NCI-H2227 (cell line): Measurements from ENCODE around the gene STK32B.
"Not testable (repeated sequence)": the region's sequence is repeated elsewhere in the genome, so short reads cannot be mapped to it uniquely, and the experiment has no call there.

Experiments used
- DNase-seq: peaks from one replicate; lab custom pipeline; 2025; ENCODE audit not compliant: unreplicated experiment; lab: John Stamatoyannopoulos, UW

Gene STK32B

GRCh38 chr4:5424211-5424610 is 372.9 kb downstream of the STK32B start:
- DNase-seq: no peak

GRCh38 chr4:5424901-5425300 is 373.6 kb downstream of the STK32B start:
- DNase-seq: no peak

DNA sequence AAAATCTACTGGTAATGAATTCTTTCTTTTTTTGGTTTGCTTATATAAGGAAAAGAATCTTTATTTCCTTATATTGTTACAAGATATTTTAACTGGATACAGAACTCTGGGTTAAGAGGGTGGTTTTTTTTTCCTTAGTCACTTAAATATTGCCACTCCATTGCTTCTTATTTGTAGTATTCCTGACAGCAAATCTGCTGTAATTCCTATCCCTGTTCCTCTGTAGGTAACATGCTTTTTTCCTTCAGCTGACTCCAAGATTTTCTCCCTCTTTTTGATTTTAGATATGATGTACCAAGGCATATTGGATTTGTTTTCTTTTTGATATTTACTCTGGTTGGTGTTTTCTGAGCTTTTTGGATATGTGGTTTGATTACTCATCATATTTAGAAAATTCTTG is 378.5 kb downstream of the STK32B start:
- no peak for DNase-seq

DNA sequence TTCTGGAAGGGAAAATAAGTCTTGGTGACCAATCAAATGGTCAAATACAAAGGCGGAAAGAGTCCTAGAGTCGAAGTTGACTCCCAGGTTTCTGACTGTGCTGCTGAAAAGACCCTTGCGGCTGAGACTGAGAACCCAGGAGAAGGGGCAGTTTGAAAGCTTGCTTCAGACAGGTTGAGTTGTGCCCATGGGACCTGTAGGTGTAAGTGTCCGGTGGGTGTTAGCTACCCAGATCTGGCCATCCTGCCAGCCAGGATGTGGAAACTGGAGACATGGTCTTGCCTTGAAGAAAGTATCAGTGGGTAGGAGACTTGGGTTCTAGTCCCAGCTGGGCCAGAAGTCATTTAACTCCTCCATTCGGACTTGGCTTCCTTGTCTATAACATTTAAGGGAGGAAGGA is 381.9 kb downstream of the STK32B start:
- DNase-seq: no peak

GRCh38 chr4:5435201-5435600 is 383.9 kb downstream of the STK32B start:
- DNase-seq: no peak

- no peak for DNase-seq
These were observed 384.5 kb downstream of the STK32B start for GRCh38 chr4:5435823-5436222.

DNA sequence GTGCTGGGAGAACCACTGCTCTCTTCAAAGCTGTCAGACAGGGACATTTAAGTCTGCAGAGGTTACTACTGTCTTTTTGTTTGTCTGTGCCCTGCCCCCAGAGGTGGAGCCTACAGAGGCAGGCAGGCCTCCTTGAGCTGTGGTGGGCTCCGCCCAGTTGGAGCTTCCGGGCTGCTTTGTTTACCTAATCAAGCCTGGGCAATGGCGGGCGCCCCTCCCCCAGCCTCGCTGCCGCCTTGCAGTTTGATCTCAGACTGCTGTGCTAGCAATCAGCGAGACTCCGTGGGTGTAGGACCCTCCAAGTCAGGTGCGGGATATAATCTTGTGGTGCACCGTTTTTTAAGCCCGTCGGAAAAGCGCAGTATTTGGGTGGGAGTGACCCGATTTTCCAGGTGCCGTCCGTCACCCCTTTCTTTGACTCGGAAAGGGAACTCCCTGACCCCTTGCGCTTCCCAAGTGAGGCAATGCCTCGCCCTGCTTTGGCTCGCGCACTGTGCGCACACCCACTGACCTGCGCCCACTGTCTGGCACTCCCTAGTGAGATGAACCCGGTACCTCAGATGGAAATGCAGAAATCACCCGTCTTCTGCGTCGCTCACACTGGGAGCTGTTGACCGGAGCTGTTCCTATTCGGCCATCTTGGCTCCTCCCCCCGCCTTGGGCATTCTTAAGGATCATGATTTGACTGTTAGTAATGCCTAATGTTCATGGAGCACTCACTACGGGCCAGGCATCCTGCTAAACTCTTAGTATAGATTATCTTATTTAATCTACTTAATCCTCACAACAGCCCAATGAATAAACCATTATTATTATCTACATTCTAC is 392.9 kb downstream of the STK32B start:
- not testable (repeated sequence) for DNase-seq

DNA sequence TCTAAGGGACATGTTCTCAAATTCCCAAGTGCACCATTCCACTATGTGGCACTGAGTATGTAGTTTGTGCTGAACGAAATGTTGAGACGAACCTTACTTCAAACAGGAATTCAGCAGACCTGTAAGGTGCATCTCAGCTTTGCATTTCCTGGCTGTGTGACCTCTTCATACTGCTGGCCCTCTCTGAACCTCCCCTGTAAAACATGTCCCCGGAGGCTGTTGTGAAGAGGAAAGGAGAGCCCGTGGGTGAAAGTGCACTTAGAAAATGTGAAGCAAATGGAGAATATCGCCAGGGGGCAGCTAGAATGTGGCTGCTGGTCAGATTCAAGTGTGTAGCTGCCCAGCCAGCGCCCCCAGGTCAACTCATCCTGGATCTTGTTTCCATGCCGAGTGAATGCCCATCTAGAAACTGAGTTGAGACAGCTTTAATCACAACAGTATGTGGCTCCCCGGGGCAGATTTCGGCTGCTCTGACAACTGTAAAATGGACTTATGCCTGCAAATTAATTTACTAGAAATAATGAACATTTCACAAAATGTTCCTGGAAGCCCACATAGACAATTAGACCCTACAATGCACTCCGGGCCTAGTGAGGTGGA is 393.7 kb downstream of the STK32B start:
- DNase-seq: no peak

DNA sequence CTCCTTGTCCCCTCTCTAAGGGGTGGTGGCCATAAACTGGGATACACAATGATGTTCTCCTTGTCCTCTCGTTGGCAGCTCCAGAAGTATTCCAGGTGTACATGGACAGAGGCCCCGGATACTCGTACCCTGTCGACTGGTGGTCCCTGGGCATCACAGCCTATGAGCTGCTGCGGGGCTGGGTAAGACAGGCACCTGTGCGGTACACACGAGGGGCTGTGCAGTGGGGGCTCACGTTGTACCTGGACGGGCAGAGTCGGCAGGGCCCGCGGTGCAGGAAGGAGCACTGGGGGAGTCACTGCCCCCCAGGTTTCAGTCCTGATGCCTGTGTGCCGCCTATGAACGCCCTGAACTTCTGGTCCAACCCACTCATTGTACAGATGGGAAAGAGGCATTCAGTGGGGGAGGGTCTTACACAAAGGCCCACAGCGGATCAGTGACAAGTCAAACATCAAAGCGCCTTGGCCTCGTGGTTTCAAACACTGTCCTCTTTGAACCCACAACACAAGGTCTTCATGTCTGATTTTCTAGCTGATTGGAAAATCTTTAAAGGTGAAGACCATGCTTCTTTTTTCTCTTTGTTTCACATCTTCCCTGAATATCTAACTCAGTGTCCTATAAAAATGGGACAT is 395.4 kb downstream of the STK32B start:
- no peak for DNase-seq

DNA sequence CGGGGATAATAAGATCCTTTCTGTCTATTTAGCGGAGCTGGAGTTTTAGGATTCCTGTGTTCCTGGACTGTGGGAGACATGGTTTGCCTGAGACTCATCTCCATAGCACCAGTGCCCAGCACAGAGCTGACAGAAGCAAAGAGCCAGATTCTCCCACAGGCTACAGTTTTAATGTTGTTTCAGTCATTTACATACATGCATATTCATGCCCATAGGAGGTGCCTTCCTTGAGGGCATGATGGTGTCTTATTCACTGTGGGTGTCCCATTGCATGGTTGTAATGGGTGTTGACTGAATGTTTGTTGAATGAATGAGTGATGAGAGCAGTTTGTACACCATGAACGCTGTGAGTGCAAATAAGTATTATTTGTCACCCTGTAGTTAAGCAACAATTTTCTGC is 396.5 kb downstream of the STK32B start:
- no peak for DNase-seq

- DNase-seq: no peak
These were observed 396.9 kb downstream of the STK32B start for GRCh38 chr4:5448221-5448620.

DNA sequence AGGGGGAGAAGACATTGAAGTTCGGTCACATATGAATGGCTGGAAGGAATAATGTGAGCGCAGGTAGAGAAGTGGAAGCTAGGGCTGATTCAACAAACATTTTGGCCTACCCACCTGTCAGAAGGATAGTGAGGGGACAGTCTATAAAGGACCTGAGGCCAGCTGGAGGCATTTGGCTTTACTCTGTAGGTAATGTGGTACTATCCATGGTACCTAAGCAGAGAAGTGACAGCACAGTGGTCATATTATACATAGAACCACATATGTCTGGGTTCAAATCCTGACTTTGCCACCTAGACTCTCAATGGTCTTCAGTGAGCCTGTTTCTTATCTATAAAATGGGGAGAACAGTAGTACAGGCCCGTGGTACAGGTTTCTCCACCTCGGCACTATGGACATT is 400.0 kb downstream of the STK32B start:
- DNase-seq: no peak

DNA sequence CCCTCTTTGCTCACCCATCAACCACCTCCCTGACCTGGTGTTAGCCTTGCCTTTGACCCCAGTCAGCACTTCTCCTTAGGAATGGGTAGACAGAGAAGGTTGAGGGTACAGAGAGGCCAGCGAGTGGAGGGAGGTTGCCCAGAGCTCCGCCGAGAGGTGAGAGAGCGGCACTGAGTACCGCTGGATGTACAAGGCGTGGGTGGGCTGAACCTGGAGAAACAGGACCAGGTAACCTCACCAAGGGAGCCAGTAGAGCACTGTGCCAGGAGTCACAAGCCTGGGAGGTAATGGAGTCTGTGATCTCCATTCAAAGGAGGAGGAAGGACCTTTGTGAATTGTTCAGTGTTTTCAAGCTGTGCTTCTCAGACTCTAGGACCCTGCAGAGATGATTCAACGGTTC is 400.9 kb downstream of the STK32B start:
- no peak for DNase-seq

DNA sequence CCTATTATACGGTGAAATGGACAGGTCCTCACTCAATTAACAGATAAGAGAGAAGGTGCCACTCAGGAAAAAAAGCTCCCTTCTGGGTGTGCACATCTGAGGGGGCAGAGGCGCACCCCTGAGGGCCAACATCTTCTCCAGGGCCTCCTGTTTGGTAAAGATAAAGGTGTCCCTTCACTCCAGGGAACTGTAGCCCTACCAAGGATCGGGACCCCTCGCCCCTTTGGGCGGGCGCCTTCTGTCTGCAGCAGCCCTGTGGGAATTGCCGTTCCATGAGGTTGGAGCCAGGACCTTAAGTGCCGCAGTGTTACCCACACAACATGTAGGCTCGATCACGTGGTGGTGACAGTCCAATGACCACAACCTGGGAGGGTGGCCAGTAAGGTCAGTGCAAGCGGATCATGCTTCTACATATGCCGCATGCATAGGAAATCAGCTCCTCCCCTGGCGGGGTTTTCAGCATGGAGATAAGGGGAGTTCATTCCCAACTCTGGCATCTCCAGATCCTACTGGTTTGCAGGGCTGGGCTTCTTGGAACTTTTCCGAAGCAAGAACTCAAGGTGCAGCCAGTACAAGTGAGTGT is 403.8 kb downstream of the STK32B start:
- no peak for DNase-seq

- no peak for DNase-seq
These were observed 405.1 kb downstream of the STK32B start for GRCh38 chr4:5456296-5456845.

- no peak for DNase-seq
These were observed 407.4 kb downstream of the STK32B start for GRCh38 chr4:5458676-5459075.

DNA sequence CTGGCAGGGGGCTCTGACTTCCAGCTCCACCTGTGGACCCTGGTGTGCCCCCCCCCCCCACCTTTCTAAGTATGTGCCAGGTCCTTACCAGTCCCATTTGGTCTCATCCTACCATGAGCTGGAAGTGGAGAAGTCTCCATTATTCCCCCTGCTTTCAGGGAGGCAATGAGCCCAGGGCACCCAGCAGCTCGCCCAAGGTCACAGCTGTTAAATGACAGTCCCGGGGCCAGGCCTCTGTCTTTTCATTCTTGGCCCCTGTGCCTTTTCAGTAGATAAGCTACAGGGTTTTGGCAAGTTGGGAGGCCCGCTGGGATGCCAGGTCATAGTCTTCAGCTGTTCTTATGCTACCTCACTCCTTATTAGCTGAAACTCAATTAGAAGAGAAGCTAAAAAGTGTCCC is 408.0 kb downstream of the STK32B start:
- DNase-seq: no peak

DNA sequence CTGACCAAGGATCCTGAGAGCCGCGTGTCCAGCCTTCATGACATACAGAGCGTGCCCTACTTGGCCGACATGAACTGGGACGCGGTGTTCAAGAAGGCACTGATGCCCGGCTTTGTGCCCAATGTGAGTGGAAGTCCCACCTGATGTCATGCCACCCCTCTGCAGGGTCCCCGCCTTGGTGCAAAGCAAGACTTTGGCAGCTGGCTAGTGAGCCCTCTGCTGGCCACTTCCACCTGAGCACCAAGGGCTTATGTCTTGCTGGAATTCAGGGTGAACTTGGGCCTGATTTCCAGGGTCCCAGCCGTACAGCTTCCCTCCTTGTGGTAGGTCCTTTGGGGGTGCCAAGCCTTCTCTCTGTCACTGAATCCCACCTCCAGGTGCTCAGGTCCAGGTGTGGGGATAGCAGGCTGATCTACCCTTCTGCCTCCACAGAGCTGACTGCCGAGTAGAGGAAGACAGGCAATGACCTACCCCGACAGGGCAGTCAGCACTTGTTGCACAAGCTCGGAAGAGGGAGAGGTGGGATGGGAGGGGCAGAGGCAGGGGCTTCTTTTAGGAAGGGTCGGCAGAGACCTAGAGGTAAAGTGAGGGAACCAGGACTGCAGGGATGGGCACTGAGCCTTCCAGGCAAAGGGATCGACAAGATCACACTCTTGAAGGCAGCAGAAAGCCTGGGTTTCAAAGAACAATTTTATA is 409.0 kb downstream of the STK32B start:
- peak; percentile 15 for DNase-seq

GRCh38 chr4:5461477-5461876 is 410.2 kb downstream of the STK32B start:
- DNase-seq: no peak

GRCh38 chr4:5462254-5462835 is 411.1 kb downstream of the STK32B start:
- DNase-seq: no peak

GRCh38 chr4:5462896-5463295 is 411.6 kb downstream of the STK32B start:
- DNase-seq: no peak
